Measurements from ENCODE around the gene SUSD6. TPM values are rescaled to one million over a fixed set of nuclear protein-coding genes. Genes with fewer than 3 reads are reported as not detected.
"Not testable (repeated sequence)": the region's sequence is repeated elsewhere in the genome, so short reads cannot be mapped to it uniquely, and the experiment has no call there.

SUSD6 gene
- total and polyA plus RNA-seq, 8 donors, result 8.9 to 41.9 (median 20.3) TPM

DNA sequence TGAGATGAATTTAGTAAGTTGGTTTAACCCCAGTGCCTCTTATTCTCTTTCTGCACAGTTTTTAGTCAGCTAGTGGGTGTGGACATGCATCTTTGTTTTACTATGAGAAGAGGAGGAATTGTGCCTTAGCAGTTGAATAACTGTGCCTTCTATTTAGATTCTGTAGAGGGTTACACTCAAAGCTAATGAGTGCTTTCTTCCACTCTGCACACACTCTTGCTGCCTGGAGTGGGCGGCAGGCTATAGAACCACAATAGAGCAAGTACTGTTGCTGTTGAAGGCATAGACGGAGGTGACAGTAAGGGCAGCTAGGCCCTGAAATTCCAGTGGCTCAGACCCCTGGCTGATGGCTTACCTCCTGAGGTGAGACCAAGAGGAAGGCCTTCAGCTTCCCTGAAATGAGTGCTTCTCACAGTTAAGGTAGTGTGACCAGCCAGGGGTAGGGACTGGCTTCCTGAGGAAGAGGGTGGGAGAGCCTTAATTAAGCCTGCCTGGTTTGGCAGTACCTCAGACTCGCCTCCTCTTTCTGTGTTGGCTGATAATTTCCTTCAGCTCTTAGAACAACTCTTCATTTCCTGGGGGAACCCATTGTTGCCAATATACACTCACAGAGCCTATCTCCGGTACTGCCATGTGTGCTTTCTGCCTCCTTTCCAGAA, 24.7 kb downstream of the SUSD6 start:
- H3K4me3 ChIP-seq, result no peak overlapping the region
- 67 to 71% methylated on average over 4 of the region's 4 CpGs for WGBS, 2 donors
- peak overlapping the region in 1 of 4 donors; percentile 2 for H3K27ac ChIP-seq
- intact Hi-C loops (cut with DNase I), result no loop called here
- ATAC-seq (peak; percentile 7 to 27 (median 16)), DNase-seq (no peak), FAIRE-seq (no peak)
- H3K36me3 ChIP-seq, result no peaks in the 10 kb centered on the region
- TF ChIP-seq, protein P1, sequence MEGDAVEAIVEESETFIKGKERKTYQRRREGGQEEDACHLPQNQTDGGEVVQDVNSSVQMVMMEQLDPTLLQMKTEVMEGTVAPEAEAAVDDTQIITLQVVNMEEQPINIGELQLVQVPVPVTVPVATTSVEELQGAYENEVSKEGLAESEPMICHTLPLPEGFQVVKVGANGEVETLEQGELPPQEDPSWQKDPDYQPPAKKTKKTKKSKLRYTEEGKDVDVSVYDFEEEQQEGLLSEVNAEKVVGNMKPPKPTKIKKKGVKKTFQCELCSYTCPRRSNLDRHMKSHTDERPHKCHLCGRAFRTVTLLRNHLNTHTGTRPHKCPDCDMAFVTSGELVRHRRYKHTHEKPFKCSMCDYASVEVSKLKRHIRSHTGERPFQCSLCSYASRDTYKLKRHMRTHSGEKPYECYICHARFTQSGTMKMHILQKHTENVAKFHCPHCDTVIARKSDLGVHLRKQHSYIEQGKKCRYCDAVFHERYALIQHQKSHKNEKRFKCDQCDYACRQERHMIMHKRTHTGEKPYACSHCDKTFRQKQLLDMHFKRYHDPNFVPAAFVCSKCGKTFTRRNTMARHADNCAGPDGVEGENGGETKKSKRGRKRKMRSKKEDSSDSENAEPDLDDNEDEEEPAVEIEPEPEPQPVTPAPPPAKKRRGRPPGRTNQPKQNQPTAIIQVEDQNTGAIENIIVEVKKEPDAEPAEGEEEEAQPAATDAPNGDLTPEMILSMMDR (IDR thresholded peaks at IDR 0.05), result no peak
- no peaks in the 10 kb centered on the region for H3K27me3 ChIP-seq
- H3K4me1 ChIP-seq, result peaks cover 12 to 71% (median 17%) of the 10 kb centered on the region in 3 donors
- no peaks in the 10 kb centered on the region for H3K9me3 ChIP-seq

DNA sequence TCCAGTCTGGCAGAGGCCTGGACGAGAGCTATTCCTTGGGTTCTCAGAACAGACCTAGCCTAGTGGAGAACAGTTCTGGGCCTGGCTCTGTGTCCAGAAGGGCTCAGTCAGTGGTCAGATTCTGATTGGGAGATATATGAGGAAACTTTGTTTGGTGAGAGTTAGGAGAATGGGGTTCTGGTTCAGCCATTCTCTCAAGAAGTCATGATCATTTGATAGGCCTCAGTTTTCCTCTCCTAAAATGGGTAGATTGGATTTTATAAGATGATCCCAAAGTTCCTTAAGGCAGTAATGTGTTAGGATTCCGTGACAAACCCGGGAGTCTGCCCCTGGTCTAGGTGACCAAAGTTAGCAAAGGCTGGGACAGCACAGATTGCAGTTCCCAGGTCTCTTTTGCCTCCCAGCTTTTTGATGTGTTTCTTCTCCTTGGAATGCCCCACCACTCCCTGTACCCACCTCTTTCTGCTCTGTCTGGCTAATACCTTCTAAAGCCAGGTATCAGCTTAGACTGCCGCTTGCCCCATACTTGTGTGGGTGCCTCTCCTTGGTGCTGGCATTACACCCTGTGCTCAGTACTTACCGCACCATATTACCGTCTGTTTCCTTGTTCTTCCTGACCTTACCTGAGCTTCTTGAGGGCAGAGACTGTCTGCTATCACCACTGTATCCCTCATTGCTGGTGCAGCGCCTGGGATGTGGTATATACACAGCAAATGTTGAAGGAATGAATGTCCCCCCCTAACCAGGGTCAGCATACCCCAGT, 25.5 kb downstream of the SUSD6 start:
- FAIRE-seq (no peak), DNase-seq (no peak), ATAC-seq (no peak)
- intact Hi-C loops (cut with DNase I), result no loop called here
- Histone ChIP-seq H3K9me3 (no peaks in the 10 kb centered on the region), H3K36me3 (no peaks in the 10 kb centered on the region), H3K4me1 (peaks cover 12 to 64% (median 17%) of the 10 kb centered on the region in 3 donors), H3K4me3 (no peak overlapping the region), H3K27me3 (no peaks in the 10 kb centered on the region), H3K27ac (no peak overlapping the region)
- TF ChIP-seq, protein P1 (IDR thresholded peaks at IDR 0.05), result no peak
- 82% methylated on average over 7 of the region's 7 CpGs for WGBS, 2 donors

DNA sequence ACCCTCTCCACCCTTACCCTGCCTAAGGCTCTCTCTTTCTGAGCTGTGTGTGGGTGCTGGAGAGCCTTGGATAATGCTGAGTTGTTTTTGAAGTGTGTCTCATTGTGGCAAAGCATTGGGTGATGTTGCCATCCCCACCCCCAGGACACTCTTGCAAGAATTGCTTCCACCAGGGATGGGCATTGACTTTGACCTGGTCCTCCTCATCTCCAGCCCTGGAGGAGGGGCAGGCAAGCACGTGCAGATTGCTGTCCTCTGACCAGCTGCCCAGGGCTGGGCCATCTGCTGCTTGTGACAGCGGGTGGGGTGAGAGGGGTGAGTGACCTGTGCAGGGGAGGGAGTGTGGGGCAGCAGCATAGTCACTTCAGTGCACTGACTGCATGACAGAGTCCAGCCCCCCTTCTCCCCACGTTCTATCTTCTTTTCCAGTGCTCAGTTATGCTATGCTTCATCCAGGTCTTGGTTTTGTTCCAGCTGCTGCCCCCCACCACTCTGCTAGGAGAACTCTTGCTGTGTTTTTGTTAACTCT, 26.2 kb downstream of the SUSD6 start:
- peak in 3 of 4 donors; percentile 40 to 59 (median 55) for ATAC-seq
- no peaks in the 10 kb centered on the region for H3K36me3 ChIP-seq
- no peak overlapping the region for H3K27ac ChIP-seq
- H3K27me3 ChIP-seq, result no peaks in the 10 kb centered on the region
- 24 to 28% methylated on average over 3 of the region's 3 CpGs for WGBS, 2 donors
- H3K4me3 ChIP-seq, result no peak overlapping the region
- H3K9me3 ChIP-seq, result no peaks in the 10 kb centered on the region
- no peak for DNase-seq
- TF ChIP-seq, protein P1 (IDR thresholded peaks at IDR 0.05), result no peak
- intact Hi-C loops (cut with DNase I), result no loop called here
- peaks cover 14 to 62% (median 17%) of the 10 kb centered on the region in 3 donors for H3K4me1 ChIP-seq
- FAIRE-seq, result no peak

DNA sequence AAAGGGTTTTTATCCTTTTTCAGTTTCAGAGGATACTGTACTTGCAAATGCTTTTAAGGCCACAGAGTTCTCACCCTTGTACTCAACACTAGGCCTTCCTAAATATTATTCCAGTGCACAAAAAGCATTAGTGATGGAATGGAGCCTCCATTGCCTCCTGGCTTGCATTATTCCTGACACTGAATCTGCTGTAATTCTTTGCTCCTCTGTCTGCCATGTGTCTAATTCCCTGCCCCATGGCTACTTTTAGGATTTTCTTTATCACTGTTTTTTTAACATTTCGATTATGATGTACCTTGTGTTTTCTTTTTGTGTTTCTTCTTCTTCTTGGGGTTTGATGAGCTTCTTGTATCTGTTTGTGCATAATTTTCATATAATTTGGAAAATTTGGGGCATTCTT, 29.5 kb downstream of the SUSD6 start:
- Histone ChIP-seq H3K9me3 (no peaks in the 10 kb centered on the region), H3K27me3 (no peaks in the 10 kb centered on the region), H3K4me1 (peaks cover 29 to 66% (median 33%) of the 10 kb centered on the region in 3 donors), H3K36me3 (no peaks in the 10 kb centered on the region), H3K27ac (no peak overlapping the region), H3K4me3 (no peak overlapping the region)
- no peak for ATAC-seq
- intact Hi-C loops (cut with DNase I), result no loop called here
- WGBS, 2 donors, result 97 to 100% methylated on average over 1 of the region's 1 CpG
- no peak for FAIRE-seq
- TF ChIP-seq, protein P1 (IDR thresholded peaks at IDR 0.05), result no peak
- no peak for DNase-seq

DNA sequence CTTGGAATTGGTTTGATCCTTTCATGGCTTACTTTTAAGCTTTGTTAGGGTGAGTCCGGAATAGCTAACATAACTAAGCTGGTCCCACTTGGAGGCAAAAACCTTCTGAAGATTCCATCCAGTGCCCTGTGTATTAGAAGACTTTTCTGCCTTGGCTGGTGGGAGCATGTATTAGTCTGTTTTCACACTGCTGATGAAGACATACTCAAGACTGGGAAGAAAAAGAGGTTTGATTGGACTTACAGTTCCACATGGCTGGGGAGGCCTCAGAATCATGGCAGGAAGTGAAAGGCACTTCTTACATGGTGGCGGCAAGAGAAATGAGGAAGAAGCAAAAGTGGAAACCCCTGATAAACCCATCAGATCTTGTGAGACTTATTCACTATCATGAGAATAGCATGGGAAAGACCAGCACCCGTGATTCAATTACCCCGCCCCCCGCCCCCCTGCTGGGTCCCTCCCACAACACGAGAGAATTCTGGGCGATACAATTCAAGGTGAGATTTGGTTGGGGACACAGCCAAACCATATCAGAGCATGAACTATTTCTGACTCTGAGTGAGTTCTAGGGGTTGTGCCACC, 30.9 kb downstream of the SUSD6 start:
- DNase-seq; H3K4me3 ChIP-seq; H3K9me3 ChIP-seq; H3K27me3 ChIP-seq; H3K36me3 ChIP-seq; ATAC-seq; intact Hi-C loops (cut with DNase I); FAIRE-seq: not testable (repeated sequence)
- H3K4me1 ChIP-seq, result peaks cover 25 to 58% (median 26%) of the 10 kb centered on the region in 3 donors
- WGBS, 2 donors, result 58 to 67% methylated on average over 7 of the region's 7 CpGs
- peak overlapping the region in 2 of 4 donors; percentile 83 to 89 for H3K27ac ChIP-seq
